ENCODE results near the gene KRT4.

The KRT4 gene

DNA sequence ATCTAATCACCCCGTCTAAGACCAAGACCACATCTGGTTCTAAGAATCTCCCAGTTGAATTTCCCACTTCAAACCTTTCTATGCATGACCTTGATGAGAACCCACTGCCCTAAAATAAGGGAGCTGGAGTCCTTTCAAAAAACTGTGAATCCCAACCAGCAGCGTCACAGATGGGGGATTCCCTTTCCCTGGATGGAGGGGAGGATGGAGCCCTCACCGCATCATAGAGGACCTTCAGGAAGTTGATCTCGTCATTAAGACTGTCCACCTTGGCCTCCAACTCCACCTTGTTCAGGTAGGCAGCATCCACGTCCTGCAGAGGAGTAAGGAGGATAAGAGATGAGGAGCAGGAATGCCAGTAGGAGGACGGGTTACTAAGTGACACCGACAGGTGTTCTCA lies 4.8 kb downstream of the KRT4 start:
- Histone ChIP-seq H3K36me3 (ENCODE audit: insufficient read depth, low read length) (no peaks in the 10 kb centered on the region), H3K9ac (ENCODE audit: insufficient read length) (no peak overlapping the region), H3K4me3 (no peak overlapping the region), H3K9me3 (ENCODE audit: low read depth, low read length) (no peaks in the 10 kb centered on the region), H3K27ac (no peak overlapping the region)
- no peak for DNase-seq (ENCODE audit: low read depth, low spot score)
- TF ChIP-seq POLR2AphosphoS5 (IDR thresholded peaks at IDR 0.05; ENCODE audit: borderline replicate concordance, low read depth, low read length) (no peak), FOXP2 (optimal IDR thresholded peaks at IDR 0.05; ENCODE audit: control extremely low read depth, extremely low read length, insufficient read depth) (no peak)

DNA sequence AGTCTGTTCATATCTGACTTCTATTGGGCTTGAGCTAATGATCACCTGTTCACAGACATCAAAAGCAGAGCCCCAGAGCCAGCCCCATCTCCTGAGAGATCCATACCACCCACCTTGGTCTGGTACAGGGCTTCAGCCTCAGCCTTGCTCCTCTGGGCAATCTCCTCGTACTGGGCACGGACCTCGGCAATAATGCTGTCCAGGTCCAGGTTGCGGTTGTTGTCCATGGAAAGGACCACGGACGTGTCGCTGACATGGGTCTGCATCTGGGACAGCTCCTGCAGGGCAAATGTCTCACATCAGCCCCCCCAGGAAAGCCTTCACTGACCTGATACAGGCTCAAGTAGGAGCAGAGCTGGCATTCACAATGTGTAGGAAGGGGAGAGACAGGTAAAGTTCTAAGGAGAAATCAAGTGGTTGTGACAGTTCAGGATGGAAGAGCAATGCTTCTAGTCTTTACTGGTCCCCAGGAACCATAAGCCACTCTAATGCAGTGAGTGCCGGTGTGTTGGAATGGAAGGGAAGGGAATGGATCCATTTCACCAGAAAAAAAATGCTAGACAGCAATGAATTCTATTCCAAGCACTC lies 5.2 kb downstream of the KRT4 start:
- Histone ChIP-seq H3K4me3 (no peak overlapping the region), H3K27ac (no peak overlapping the region), H3K36me3 (ENCODE audit: insufficient read depth, low read length) (no peaks in the 10 kb centered on the region), H3K9me3 (ENCODE audit: low read depth, low read length) (no peaks in the 10 kb centered on the region), H3K9ac (ENCODE audit: insufficient read length) (no peak overlapping the region)
- no peak for DNase-seq (ENCODE audit: low read depth, low spot score)
- TF ChIP-seq FOXP2 (optimal IDR thresholded peaks at IDR 0.05; ENCODE audit: control extremely low read depth, extremely low read length, insufficient read depth) (no peak), POLR2AphosphoS5 (IDR thresholded peaks at IDR 0.05; ENCODE audit: borderline replicate concordance, low read depth, low read length) (no peak), EZH2 (IDR thresholded peaks at IDR 0.05) (no peak)

DNA sequence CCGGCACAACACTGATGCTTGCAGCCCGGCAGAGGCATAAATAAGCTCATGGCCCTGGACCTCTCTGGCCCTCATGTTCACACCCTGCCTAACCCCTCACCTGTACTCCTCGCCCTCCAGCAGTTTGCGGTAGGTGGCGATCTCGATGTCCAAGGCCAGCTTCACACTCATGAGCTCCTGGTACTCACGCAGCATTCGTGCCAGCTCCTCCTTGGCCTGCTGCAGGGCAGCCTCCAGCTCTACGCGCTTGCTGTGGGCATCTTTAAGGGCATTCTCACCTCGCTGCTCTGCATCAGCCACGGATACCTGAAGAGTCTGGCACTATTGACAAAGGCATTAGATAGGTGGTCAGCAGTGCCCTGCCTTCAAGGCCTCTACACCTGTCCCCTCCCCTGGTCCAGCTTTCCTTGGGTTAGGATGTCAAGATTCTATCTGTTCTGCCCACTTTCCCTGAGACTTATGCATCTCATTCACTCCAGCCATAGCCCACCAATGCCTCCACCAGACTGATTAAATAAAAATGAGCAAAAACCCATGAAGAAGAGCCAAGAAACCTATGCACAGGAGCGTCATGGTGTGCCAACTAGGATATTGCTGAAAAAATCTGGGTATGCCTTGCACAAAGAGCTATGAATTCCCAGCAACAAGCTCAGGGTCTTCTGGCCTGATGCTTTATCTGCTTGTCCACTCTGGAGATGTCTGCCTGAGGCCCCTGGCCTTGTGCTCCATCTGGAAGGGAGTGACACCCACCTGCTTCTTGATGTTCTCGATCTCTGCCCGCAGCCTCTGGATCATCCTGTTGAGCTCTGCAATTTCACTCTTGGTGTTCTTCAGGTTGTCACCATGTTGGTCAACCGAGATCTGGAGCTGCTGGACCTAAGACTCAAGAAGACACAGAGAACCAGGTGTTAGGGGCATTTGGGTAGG lies 6.1 kb downstream of the KRT4 start:
- Histone ChIP-seq H3K27ac (no peak overlapping the region), H3K36me3 (ENCODE audit: insufficient read depth, low read length) (no peaks in the 10 kb centered on the region), H3K4me3 (no peak overlapping the region)

DNA sequence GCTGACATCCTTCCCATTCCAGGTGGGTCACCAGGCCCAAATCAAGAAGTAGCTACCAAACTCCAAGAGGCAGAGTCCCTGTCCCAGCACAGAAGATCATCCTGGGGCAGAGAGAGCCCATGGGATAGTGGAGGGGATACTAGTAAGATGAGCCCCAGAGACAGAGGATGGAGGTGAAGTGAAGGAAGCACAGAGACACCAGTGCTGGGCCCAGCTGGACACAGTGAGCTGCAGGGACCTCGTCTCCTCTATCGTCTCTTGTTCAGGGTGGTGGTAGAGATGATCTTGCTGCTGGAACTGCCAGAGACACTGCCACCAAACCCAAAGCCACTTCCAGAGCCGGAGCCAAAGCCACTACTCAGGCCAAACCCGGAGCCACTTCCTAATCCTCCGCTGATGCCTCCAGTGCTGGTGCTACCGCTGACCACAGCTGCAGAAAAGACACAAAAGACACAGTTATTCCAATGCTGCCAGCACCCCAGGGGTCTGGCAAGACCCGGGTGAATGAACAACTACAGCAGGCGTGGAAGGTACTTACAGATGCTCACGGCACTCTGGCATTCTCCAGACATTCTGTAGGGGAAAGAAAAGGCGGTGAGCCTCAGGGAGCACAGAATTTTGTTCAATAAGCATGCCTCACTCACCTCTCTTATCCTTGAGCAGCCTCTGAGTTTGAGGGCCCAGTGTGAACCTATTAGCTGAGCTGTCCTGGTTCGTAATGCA lies 6.9 kb downstream of the KRT4 start:
- H3K4me3 ChIP-seq, result no peak overlapping the region
- no peaks in the 10 kb centered on the region for H3K36me3 ChIP-seq (ENCODE audit: insufficient read depth, low read length)
- no peak overlapping the region for H3K27ac ChIP-seq
- no peak for DNase-seq (ENCODE audit: low read depth, low spot score)
- TF ChIP-seq EZH2 (IDR thresholded peaks at IDR 0.05) (no peak), FOXP2 (optimal IDR thresholded peaks at IDR 0.05; ENCODE audit: control extremely low read depth, extremely low read length, insufficient read depth) (no peak), POLR2AphosphoS5 (IDR thresholded peaks at IDR 0.05; ENCODE audit: borderline replicate concordance, low read depth, low read length) (no peak)
- no peaks in the 10 kb centered on the region for H3K9me3 ChIP-seq (ENCODE audit: low read depth, low read length)
- H3K9ac ChIP-seq (ENCODE audit: insufficient read length), result no peak overlapping the region

More for the DNA sequence above, 6.1 kb downstream of the KRT4 start:
- TF ChIP-seq EZH2 (IDR thresholded peaks at IDR 0.05) (no peak), POLR2AphosphoS5 (IDR thresholded peaks at IDR 0.05; ENCODE audit: borderline replicate concordance, low read depth, low read length) (no peak), FOXP2 (optimal IDR thresholded peaks at IDR 0.05; ENCODE audit: control extremely low read depth, extremely low read length, insufficient read depth) (no peak)
- Histone ChIP-seq H3K9ac (ENCODE audit: insufficient read length) (no peak overlapping the region), H3K9me3 (ENCODE audit: low read depth, low read length) (no peaks in the 10 kb centered on the region)
- no peak for DNase-seq (ENCODE audit: low read depth, low spot score)

DNA sequence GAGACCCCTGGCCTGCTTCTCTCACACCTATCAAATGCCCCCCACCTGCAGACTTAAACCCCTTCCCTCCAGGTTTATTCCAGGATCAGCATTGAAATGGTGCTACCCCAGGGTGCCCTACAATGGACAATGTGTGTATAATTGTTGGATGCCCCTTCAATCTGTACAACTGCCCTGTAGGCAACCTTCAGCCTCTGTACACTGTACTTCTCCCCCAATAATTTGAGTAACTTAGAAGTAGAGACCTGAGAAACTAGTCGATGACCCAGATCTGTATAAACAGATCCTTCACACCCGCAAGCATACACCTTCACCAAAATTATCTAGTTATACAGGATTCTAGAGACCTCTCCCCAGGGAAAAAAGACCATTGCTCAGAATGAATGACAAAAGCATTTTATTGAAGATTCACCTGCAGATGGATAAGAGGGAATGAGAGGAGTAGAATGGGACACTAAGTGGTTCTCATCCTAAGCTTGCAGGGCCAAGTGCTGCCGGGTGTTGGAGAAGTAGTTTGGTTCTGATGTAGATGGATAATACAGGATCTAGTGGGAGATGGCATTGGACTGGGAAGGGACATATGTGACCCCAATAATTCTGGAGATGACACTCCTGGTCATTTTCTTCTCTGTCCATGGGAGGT lies 7.6 kb downstream of the KRT4 start:
- TF ChIP-seq EZH2 (IDR thresholded peaks at IDR 0.05), result no peak
- TF ChIP-seq FOXP2 (optimal IDR thresholded peaks at IDR 0.05; ENCODE audit: control extremely low read depth, extremely low read length, insufficient read depth), result no peak
- no peak for TF ChIP-seq POLR2AphosphoS5 (IDR thresholded peaks at IDR 0.05; ENCODE audit: borderline replicate concordance, low read depth, low read length)
- no peak overlapping the region for H3K27ac ChIP-seq
- H3K4me3 ChIP-seq, result no peak overlapping the region
- H3K9ac ChIP-seq (ENCODE audit: insufficient read length), result no peak overlapping the region
- DNase-seq (ENCODE audit: low read depth, low spot score), result no peak
- no peaks in the 10 kb centered on the region for H3K36me3 ChIP-seq (ENCODE audit: insufficient read depth, low read length)
- no peaks in the 10 kb centered on the region for H3K9me3 ChIP-seq (ENCODE audit: low read depth, low read length)

DNA sequence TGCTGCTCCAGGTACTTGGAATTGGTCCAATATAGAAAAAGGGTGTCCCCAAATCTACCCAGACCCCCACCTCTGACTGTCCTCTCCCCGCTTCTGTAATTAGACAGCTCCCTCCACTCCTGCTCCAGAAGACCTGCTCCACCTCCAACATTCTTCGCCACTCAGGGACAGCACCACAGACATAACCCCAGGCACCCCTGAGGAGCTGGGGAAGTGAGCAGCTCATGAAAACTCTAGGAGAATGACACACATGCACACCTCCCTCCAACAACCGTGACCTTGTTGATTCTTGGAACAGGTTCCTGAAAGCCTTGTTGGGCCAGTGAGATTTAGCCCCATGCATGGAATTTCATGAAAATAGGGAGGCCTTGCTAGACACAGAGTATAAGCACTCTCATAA lies 8.2 kb downstream of the KRT4 start:
- no peak overlapping the region for H3K4me3 ChIP-seq
- no peak overlapping the region for H3K9ac ChIP-seq (ENCODE audit: insufficient read length)
- H3K27ac ChIP-seq, result no peak overlapping the region
- H3K9me3 ChIP-seq (ENCODE audit: low read depth, low read length), result no peaks in the 10 kb centered on the region
- TF ChIP-seq FOXP2 (optimal IDR thresholded peaks at IDR 0.05; ENCODE audit: control extremely low read depth, extremely low read length, insufficient read depth) (no peak), EZH2 (IDR thresholded peaks at IDR 0.05) (no peak), POLR2AphosphoS5 (IDR thresholded peaks at IDR 0.05; ENCODE audit: borderline replicate concordance, low read depth, low read length) (no peak)
- DNase-seq (ENCODE audit: low read depth, low spot score), result no peak
- no peaks in the 10 kb centered on the region for H3K36me3 ChIP-seq (ENCODE audit: insufficient read depth, low read length)

DNA sequence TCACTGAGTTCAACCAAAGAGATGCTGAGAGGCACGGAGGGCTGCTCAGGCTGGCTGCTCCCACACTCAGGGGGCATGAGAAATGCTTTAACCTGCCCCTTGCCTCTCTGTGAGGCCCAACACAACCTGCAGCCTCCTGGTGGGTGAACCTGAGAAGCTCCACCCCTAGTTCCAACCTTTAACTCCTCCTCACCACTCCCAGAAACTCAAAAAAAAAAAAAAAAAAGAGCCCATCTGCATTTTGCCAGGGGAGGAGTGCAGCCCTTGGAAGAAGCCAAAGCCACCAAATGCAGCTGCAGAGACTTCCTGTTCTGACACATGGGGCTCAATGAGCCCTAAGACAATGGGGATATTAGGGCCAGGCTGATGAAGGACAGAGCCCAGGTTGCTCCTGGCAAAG lies 8.9 kb downstream of the KRT4 start:
- H3K27ac ChIP-seq, result no peak overlapping the region
- no peak overlapping the region for H3K4me3 ChIP-seq
- TF ChIP-seq POLR2AphosphoS5 (IDR thresholded peaks at IDR 0.05; ENCODE audit: borderline replicate concordance, low read depth, low read length), result no peak
- no peak for TF ChIP-seq EZH2 (IDR thresholded peaks at IDR 0.05)
- TF ChIP-seq FOXP2 (optimal IDR thresholded peaks at IDR 0.05; ENCODE audit: control extremely low read depth, extremely low read length, insufficient read depth), result no peak
- no peak overlapping the region for H3K9ac ChIP-seq (ENCODE audit: insufficient read length)
- no peaks in the 10 kb centered on the region for H3K9me3 ChIP-seq (ENCODE audit: low read depth, low read length)
- no peak for DNase-seq (ENCODE audit: low read depth, low spot score)
- H3K36me3 ChIP-seq (ENCODE audit: insufficient read depth, low read length), result no peaks in the 10 kb centered on the region

DNA sequence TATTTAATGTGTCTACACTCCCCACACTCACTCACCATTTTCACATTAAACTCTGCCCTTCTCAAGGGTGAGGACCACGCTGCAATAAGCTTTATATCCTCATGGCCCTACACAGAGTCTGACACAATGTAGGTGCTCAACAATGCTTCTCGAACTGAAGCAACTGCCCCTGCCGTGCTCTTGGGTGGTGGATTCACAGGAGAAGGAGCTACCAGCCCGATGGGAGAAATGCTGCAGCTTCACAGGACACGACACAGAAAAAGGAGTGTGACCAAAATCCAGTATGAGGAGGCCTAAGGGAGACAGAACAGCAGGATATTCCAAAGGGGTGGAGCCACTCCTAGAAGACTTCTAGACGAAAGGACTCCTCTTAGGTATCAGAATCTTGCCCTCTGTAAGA lies 11.5 kb downstream of the KRT4 start:
- TF ChIP-seq POLR2AphosphoS5 (IDR thresholded peaks at IDR 0.05; ENCODE audit: borderline replicate concordance, low read depth, low read length), result no peak
- TF ChIP-seq FOXP2 (optimal IDR thresholded peaks at IDR 0.05; ENCODE audit: control extremely low read depth, extremely low read length, insufficient read depth), result no peak
- TF ChIP-seq EZH2 (IDR thresholded peaks at IDR 0.05), result no peak
- Histone ChIP-seq H3K9me3 (ENCODE audit: low read depth, low read length) (no peaks in the 10 kb centered on the region), H3K36me3 (ENCODE audit: insufficient read depth, low read length) (no peaks in the 10 kb centered on the region), H3K4me3 (no peak overlapping the region), H3K9ac (ENCODE audit: insufficient read length) (no peak overlapping the region), H3K27ac (no peak overlapping the region)
- no peak for DNase-seq (ENCODE audit: low read depth, low spot score)

Data from SK-N-MC (cell line).